OCI-LY3 (cell line): ENCODE data around the gene PHYKPL.

Source experiments
- CTCF ChIP-seq: fragments of 200-600, 300-600 bp; sonication (generic); IDR thresholded peaks from 2 replicates; pipeline ENCODE4 v1.5.1; 2014; ENCODE audit warnings: antibody characterized with exemption, low read length, low read depth
- EZH2phosphoT487 ChIP-seq: fragments of 200-600 bp; shearing (Covaris generic); IDR thresholded peaks from 2 replicates; pipeline ENCODE4 v1.6.1; 2018; ENCODE audit warnings: antibody characterized with exemption, mixed run types, low read depth

- TF ChIP-seq CTCF (no peak), EZH2phosphoT487 (no peak)
These were observed 4.7 kb downstream of the PHYKPL start for GRCh38 chr5:178227929-178228328.
